Type B pancreatic cell (in vitro differentiated cells): ENCODE data around the gene HIVEP3. TPM values are rescaled to one million over a fixed set of nuclear protein-coding genes. Genes with fewer than 3 reads are reported as not detected.
A peak's percentile ranks its signal among the peaks of the same experiment; 100 is the strongest.

Experiments used
- DNase-seq: peaks from one replicate; pipeline ENCODE4 v3.0.0; 2021; ENCODE audit warnings: mixed read lengths; ENCODE audit not compliant: unreplicated experiment; ENCODE audit errors: extremely low spot score
- H3K27ac Mint-ChIP-seq: 2 replicates; pipeline ENCODE4 v1.8.0; 2021; ENCODE audit warnings: mild to moderate bottlenecking, mixed read lengths
- H3K27me3 Mint-ChIP-seq: 2 replicates; pipeline ENCODE4 v1.8.0; 2021; ENCODE audit warnings: mixed read lengths
- H3K36me3 Mint-ChIP-seq: 2 replicates; pipeline ENCODE4 v1.8.0; 2021; ENCODE audit warnings: mixed read lengths
- H3K4me1 Mint-ChIP-seq: one replicate; pipeline ENCODE4 v1.8.0; 2021; ENCODE audit warnings: mixed read lengths; ENCODE audit not compliant: unreplicated experiment
- H3K4me3 Mint-ChIP-seq: 2 replicates; pipeline ENCODE4 v1.8.0; 2021; ENCODE audit warnings: mild to moderate bottlenecking, mixed read lengths
- H3K9me3 Mint-ChIP-seq: 2 replicates; pipeline ENCODE4 v1.8.0; 2021; ENCODE audit warnings: mixed read lengths
- total RNA-seq: library from RNA; stranded (reverse); gene quantifications from 2 replicates; pipeline ENCODE4 v1.2.1, GENCODE V29; 2021; ENCODE audit warnings: low replicate concordance
- TF ChIP-seq, protein P1 (sequence below): fragments of 200-600 bp; sonication (generic); conservative IDR thresholded peaks from 2 replicates; pipeline ENCODE4 v1.5.0; 2021; ENCODE audit warnings: antibody characterized with exemption, mild to moderate bottlenecking

HIVEP3 gene
- total RNA-seq, 1 donor from 2014 or later: 9.2 TPM

DNA sequence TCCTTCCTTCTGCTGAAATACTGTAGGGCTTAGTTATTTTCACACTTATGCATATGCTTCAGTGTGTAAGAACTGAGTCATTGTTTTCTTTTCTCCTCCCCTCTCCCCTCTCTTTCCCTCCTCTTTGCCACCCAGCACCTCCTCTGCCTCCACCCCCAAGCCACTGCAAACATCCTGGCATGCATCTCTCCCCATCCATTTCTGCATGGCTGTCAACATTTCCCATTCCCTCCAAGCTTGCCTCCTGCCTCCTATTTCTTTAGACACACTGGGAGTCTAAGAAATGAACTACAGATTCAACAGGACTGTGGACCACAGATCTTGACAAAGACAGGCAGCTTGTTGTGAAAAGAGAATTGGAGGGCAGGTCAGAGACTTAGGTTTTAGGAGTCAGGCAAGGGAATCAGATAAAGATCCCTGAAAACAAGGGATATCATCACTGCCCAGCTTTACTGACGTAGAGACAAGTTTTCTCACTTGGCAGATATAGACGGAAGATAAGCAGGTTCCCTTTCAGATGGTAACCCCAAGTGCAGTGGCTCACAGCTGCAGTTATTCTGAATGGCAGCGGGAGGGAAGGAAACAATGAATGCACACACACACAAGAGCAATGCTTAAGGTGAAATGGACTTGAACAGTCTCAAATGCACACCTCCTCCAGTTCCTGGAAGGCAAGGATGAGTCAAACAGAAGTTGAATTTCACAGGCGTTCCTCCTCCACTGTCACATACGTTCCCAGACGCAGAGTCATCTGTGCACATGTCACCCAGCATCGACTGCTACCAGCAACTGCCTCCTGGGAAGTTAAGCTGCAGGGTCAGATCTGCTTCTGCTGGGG lies 56.1 kb downstream of the HIVEP3 start:
- Mint-ChIP-seq H3K4me1 (peaks cover 24% of the 10 kb centered on the region), H3K9me3 (no peaks in the 10 kb centered on the region), H3K4me3 (peak overlapping the region; percentile 3), H3K27me3 (peaks cover 5% of the 10 kb centered on the region), H3K36me3 (no peaks in the 10 kb centered on the region), H3K27ac (no peak overlapping the region)
- DNase-seq: no peak
- TF ChIP-seq, protein P1, sequence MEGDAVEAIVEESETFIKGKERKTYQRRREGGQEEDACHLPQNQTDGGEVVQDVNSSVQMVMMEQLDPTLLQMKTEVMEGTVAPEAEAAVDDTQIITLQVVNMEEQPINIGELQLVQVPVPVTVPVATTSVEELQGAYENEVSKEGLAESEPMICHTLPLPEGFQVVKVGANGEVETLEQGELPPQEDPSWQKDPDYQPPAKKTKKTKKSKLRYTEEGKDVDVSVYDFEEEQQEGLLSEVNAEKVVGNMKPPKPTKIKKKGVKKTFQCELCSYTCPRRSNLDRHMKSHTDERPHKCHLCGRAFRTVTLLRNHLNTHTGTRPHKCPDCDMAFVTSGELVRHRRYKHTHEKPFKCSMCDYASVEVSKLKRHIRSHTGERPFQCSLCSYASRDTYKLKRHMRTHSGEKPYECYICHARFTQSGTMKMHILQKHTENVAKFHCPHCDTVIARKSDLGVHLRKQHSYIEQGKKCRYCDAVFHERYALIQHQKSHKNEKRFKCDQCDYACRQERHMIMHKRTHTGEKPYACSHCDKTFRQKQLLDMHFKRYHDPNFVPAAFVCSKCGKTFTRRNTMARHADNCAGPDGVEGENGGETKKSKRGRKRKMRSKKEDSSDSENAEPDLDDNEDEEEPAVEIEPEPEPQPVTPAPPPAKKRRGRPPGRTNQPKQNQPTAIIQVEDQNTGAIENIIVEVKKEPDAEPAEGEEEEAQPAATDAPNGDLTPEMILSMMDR: no peak

DNA sequence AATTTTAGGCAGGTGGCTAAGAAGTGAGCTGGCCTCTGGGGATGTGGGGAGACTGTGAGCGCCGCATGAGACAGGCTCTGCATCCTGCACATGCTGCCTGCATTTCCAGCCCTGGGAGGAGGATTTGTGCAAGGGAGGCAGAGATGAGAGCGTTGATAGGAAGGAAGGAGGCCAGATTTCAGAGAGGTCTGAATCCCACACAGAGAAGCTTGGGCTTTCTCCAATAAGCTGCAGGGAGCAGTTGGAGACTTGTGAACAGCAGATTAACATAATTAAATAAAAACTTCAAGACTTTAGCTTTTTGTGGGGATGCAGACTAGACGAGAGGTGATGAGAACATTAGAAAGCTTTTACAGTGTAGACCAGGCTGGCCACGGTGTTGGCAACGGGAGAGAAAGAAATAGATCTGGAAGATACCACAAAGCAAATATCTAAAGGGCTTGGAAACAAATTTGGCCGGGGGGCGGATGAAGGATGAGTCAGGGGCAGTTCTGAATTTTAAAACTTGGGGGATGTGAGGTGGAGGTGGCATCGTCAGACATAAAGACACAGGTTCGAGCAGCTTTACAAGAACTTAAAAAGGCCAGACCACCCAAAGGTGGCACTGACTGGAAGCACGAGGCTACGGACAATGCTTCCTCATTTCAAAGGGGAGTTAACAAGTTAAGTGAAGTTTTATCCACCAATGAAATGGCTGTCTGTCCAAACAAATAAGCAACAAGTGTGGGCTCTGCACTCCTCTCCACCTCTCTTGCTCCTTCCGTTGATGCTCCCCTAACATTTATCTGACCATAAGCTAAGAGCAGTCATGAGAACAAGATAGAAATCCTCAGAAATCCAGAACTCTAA lies 57.0 kb downstream of the HIVEP3 start:
- Mint-ChIP-seq H3K4me3 (peak overlapping the region; percentile 3), H3K27ac (peak overlapping the region; percentile 15), H3K36me3 (no peaks in the 10 kb centered on the region), H3K27me3 (peaks cover 5% of the 10 kb centered on the region), H3K9me3 (no peaks in the 10 kb centered on the region), H3K4me1 (peaks cover 31% of the 10 kb centered on the region)
- TF ChIP-seq, protein P1: no peak
- no peak for DNase-seq

DNA sequence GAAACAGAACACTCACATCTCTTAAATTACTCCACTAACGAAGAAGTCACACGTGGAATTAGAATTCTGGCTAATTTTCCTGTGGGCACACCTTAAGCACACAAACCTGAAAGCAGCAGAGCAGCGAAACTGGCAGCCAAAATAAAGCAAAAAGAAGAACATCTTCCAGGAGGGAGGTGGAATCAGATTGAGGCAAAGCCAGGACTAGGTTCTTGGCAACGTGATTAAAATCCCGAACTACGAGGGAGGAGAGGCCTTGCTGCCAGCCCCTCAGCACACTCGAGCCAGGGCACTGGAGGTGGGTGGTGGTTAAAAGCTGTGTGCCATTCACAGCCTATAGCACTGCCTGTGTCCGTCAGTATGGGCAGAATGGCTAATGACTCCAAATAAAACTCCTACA lies 58.0 kb downstream of the HIVEP3 start:
- Mint-ChIP-seq H3K36me3 (no peaks in the 10 kb centered on the region), H3K9me3 (no peaks in the 10 kb centered on the region), H3K27ac (no peak overlapping the region), H3K27me3 (peaks cover 8% of the 10 kb centered on the region), H3K4me1 (peaks cover 34% of the 10 kb centered on the region), H3K4me3 (no peak overlapping the region)
- no peak for DNase-seq
- TF ChIP-seq, protein P1: no peak

DNA sequence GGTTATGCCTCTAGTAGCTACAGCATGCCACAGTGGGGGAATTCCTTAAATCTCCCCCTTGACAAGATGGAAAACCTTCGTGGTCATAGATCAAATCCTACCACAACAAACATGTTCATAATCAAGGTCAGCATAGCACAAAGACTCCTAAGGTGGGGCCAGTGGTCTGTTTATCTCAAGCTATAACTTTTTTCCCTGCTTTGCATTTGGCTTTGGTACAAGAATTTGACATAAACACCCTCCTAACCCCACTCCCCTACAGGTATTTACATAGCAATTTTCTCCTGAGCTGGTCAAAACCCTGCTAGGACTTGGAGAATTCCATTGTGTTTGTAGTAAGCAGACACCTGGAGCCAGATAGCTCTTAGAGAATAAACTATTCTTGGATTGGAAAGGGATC lies 58.5 kb downstream of the HIVEP3 start:
- TF ChIP-seq, protein P1: no peak
- H3K27me3 Mint-ChIP-seq: peaks cover 11% of the 10 kb centered on the region
- peaks cover 5% of the 10 kb centered on the region for H3K36me3 Mint-ChIP-seq
- H3K4me1 Mint-ChIP-seq: peaks cover 34% of the 10 kb centered on the region
- peaks cover 5% of the 10 kb centered on the region for H3K9me3 Mint-ChIP-seq
- H3K27ac Mint-ChIP-seq: no peak overlapping the region
- H3K4me3 Mint-ChIP-seq: no peak overlapping the region
- DNase-seq: no peak

DNA sequence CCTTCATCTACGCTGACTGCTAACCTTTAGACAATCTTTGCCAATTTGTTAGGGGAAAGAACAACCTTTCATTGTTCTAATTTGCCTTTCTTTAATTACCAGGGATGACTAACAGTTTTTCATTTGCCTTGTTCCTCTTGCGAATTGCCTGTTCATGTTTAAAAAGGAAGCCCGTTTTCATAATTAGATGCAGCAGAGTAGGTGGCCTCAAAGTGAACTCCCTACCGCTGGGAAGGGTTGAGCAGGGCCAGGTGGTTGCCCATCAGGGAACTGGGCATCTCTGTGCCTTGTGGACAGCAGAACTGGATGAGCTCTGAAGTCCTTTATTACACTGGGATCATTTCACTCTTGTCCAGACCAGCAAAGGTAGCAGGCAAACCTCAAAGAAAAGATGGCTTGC lies 59.0 kb downstream of the HIVEP3 start:
- Mint-ChIP-seq H3K27me3 (peaks cover 11% of the 10 kb centered on the region), H3K27ac (no peak overlapping the region), H3K4me3 (no peak overlapping the region), H3K4me1 (peaks cover 33% of the 10 kb centered on the region), H3K9me3 (peaks cover 5% of the 10 kb centered on the region), H3K36me3 (peaks cover 5% of the 10 kb centered on the region)
- DNase-seq: no peak
- TF ChIP-seq, protein P1: no peak
